IPS-18c (cell line): ENCODE data around the gene PACSIN1.

Experiments
- H3K4me3 ChIP-seq: 2 replicates; pipeline ENCODE4 v1.7.0; 2013; ENCODE audit warnings: low read depth, mild to moderate bottlenecking, low read length, moderate library complexity; ENCODE audit not compliant: insufficient read depth
- H3K9me3 ChIP-seq: one replicate; pipeline ENCODE4 v1.6.1; 2013; ENCODE audit warnings: mild to moderate bottlenecking, low read length, moderate library complexity; ENCODE audit not compliant: control insufficient read depth, insufficient read depth

Gene PACSIN1

DNA sequence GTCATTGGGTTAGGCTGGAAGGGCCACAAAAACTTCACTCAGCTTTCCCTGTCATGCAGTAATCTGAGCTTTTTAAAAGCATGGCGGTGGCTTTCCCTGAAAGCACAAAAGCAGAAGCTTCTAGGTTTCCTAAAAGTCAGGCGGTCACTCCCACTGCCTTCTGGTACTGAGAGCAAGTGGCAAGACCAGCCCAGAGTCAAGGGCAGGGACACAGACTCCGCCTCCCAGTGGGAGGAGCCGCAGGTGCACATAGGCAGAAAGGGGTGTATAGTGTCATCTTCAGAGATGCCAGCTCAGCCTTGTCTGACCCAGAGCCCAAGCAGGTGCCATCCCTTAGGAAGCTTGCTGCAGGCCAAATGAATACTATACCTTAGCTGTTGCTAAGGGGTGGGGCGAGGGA lies 18.0 kb upstream of the PACSIN1 start:
- H3K4me3 ChIP-seq = no peak overlapping the region

DNA sequence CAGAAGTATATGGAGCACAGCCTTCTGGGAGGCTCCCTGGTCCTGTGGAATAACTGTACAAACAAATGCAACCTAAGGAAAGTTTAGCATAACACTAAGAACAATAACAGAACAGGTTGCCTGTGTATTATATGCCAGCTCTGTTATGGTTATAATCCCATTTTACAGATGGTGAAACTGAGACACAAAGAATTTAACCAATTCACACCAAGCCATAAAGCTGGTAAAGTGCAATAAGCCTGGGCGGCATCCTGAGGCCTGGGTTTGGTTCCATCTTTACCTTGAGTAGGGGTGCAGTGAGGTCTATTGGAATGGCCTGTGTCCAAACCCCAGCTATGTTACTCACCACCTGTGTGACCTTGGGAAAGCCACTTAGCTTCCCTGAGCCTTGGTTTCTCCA lies 14.7 kb upstream of the PACSIN1 start:
- H3K4me3 ChIP-seq = no peak overlapping the region
- H3K9me3 ChIP-seq = peaks cover 5% of the 10 kb centered on the region

More for the DNA sequence above, 18.0 kb upstream of the PACSIN1 start:
- H3K9me3 ChIP-seq = peaks cover 7% of the 10 kb centered on the region

DNA sequence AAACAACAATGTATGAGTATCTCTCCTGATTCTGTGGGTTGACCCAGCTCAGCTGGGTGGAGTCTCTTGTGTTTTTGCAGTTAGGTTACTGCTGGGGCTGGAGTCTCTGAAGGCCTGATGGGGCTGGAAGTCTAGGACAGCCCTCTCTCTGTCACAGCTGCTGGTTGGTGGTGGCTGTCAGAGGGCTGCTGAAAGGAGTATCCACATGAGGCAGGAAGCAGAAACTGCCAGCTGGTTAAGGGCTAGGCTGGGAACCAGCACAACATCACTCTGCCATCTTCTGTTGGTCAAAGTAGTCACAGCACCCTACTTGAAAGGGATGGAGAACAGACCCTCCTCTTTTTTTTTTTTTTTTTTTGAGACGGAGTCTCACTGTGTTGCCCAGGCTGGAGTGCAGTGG lies 10.0 kb upstream of the PACSIN1 start:
- Histone ChIP-seq H3K4me3 (no peak overlapping the region), H3K9me3 (peaks cover 1% of the 10 kb centered on the region)

DNA sequence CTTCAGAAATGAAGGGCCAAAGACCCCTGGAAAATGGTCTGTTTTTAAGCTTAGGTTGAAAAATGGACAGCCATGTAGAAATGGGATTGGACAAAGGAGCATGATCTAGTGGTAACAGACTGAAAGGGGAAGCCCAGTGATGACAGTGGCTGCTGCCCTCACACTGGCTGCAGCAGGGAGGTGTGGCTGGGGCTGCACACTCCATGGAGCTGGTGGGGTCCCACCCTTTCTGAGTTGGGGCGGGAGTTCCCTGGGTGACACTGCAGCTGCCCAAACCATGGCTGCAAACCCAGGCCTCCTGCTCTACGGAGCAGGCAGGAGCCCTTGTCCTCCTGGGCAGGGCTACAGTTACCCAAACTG lies 8.5 kb upstream of the PACSIN1 start:
- Histone ChIP-seq H3K4me3 (no peak overlapping the region), H3K9me3 (no peaks in the 10 kb centered on the region)

DNA sequence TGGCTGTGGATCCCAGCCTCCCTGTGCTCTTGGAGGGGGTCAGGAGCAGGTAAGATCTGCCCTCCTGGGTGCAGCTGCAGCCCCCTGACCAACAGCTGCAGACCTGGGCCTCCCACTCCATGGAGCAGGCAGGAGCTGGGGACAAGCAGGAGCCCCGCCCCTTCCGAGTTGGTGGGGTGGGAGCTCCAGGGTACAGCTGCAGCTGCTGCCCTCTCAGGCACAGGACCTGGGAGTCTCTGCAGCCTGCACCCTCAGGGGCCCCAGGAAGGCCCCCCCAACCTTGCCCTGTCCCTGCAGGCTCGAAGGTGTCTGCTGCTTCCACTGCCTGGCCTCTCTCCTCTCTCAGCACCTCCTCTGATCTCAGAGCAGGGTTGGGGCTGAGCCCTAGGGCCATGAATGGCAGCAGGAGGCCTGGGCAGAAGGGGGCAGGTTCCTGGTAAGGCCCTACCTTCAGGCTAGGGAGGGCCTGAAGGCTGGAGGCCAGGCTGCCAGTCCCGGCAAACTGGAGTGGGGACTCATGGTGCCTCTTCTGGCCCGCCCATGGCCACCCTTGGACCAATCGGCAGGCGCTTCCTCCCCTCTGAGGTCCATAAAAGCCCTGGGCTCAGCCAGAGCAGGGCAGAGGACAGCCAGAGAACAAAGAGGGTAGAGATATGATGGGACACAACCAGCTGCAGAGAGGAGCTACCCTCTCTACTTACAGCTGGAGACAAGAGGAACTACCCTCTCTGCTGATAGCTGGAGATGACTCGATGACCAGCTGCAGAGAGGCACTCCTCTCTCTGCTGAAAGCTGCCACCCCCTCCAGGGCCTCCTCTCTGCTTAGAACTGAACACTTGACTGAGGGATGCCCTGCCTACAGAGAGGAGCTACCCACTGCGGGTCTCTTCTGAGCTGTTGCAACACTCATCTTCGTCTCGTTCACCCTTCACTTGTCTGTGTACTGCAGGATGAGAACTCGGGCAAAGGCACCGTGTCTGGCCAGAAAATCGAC lies 7.8 kb upstream of the PACSIN1 start:
- no peak overlapping the region for H3K4me3 ChIP-seq
- H3K9me3 ChIP-seq = no peaks in the 10 kb centered on the region

GRCh38 chr6:34459899-34460593 lies 5.8 kb upstream of the PACSIN1 start:
- H3K4me3 ChIP-seq = no peak overlapping the region
- H3K9me3 ChIP-seq = no peaks in the 10 kb centered on the region

DNA sequence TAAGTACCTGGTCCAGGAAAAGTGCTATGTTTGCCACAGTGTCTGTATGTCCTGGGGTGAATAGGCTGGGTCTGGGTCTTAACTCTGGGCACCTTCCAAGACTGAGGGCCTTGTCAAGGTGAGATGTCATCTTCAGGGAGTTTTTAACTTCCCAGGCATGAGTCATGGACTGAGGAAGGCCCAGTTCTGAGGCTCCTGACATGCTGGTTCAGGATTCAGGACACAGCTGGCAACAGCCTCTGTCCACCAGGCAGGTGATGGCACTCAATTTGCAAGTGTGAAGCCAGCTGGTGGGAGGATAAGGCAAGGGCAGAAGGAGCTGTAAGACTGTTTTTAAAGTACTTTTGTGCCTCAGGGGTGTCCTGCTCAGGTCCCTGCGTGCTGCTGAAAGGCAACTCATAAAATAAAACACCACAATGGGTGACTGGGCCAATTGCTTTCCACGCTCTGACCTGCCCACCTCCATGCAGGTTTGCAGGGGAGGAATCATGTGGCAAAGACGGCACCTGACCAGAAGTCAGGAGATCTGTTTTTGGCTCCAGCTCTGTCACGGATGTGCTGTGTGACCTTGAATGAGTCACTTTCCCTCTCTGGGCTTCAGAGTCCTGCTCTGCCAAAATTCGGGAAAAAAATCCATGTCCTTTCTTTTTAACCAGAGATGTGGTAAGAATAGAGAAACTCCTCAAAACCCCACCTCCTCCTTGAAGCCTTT lies 4.9 kb upstream of the PACSIN1 start:
- H3K4me3 ChIP-seq = no peak overlapping the region

GRCh38 chr6:34462010-34462409 lies 3.9 kb upstream of the PACSIN1 start:
- peaks cover 3% of the 10 kb centered on the region for H3K9me3 ChIP-seq
- H3K4me3 ChIP-seq = no peak overlapping the region

More for the DNA sequence above, 4.9 kb upstream of the PACSIN1 start:
- peaks cover 3% of the 10 kb centered on the region for H3K9me3 ChIP-seq

- Histone ChIP-seq H3K4me3 (no peak overlapping the region), H3K9me3 (peaks cover 3% of the 10 kb centered on the region)
Measured at GRCh38 chr6:34462551-34462971, 3.3 kb upstream of the PACSIN1 start.

DNA sequence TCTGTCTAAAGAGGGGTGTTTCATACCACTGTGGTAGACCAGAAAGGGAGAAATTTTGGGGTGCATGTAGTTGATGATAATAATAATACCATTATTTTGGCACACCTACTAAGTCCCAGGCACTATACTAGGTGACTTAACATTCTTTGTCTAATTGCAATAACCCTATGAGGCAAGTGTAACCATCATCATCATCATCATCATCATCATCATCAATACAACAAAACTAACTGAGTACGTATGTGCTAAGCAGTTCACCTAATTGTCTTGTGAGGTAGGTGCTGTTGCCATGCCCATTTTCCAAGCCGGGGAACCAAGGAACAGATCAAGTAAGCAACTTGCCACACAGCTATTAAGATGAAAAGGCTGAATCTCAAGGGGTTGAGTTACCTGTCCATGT lies 2.6 kb upstream of the PACSIN1 start:
- Histone ChIP-seq H3K4me3 (no peak overlapping the region), H3K9me3 (peaks cover 3% of the 10 kb centered on the region)

DNA sequence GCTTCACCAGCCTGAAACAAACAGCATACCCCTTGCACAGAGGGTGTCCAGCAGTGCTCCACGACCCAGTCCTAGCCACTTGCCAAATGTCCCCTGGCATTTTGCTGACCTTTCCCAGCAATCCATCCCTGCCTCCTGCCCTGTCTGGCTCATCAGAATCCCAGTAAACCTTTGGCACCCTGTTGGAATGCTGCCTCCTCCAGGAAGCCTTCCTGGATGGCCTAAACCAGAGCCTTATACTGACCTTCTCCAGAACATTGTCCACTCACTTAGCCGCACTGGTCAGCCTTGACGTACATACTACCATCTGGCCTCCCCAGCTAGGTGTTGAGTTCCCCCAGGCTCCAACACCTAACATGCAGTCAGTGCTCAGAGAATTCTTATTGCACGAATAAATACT lies 2.0 kb upstream of the PACSIN1 start:
- Histone ChIP-seq H3K4me3 (no peak overlapping the region), H3K9me3 (peaks cover 3% of the 10 kb centered on the region)

DNA sequence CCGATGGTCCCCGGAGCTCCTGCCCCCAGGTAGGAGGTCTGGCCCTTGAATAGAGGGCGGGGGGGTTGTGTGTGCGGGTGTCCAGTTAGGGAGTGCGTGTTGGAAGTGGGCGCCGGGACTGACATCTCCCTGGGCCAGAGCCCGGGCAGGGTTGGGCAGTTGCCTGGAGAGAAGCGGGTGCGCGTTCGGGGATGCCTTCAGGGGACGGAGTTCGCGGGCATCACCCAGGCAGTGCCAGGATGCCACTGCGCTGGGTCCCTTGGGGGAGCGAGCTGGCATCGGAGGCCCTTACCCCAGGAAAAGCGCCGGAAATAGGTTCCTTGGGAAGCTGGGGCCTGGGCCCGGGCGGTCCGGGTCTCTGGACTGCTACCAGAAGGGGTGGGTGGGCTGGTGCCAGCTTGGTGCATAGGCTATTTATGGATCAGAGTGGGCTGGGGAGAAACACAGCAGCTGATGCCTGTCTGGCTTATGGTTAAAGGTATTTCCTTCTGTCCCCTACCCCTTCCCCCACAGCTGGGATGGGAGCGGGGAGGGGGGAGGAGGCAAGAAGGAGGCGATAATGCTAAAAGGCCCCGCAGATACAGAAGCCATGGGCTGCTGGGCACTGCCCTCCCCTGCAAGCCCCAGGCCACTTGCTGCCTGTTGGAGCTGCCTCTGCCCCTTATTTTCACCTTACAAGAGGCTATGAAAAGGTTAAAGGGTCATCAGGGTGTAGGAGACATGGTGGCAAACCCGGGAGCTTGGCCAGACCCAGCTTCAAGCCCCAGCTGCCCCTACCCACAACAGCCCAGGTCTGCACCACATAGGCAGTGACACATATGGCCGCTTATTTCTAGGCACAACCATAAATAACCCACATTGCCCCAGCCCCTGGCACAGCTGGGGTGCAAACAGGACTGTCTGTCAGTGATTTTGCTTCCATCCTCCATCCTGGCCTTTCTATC lies 638 bp downstream of the PACSIN1 start:
- Histone ChIP-seq H3K4me3 (peak overlapping the region; percentile 78), H3K9me3 (peaks cover 3% of the 10 kb centered on the region)

- H3K4me3 ChIP-seq = no peak overlapping the region
- peaks cover 3% of the 10 kb centered on the region for H3K9me3 ChIP-seq
Measured at GRCh38 chr6:34468378-34468892, 2.6 kb downstream of the PACSIN1 start.

DNA sequence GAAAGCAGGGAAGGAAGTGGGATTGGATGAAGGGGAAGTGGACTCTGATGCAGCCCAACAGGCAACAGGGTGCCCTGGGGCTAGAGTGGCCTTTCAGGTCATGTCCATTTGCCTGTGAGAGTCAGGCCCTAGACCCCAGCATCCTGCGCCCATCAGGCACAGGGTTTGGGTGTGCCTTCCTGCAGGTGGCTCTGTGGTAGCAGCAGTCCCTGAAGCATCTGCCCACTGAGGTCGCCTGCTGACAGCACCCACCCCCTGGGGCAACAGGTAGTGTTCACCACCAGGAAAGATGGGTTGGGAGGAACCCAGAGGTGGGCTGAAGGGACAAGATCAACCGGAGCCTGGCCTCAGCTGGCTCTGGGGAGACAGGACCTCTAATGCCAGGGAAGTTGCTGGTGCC lies 3.6 kb downstream of the PACSIN1 start:
- Histone ChIP-seq H3K9me3 (peaks cover 3% of the 10 kb centered on the region), H3K4me3 (no peak overlapping the region)

GRCh38 chr6:34472425-34472824 lies 6.5 kb downstream of the PACSIN1 start:
- Histone ChIP-seq H3K4me3 (no peak overlapping the region), H3K9me3 (peaks cover 2% of the 10 kb centered on the region)

- peaks cover 2% of the 10 kb centered on the region for H3K9me3 ChIP-seq
- H3K4me3 ChIP-seq = no peak overlapping the region
Measured at GRCh38 chr6:34473967-34474366, 8.1 kb downstream of the PACSIN1 start.
